NCI-H2081 treated with DMSO at 0.1 percent for 48 hours (cell line): ENCODE data around the gene TEX9.
"Not testable (repeated sequence)": the region's sequence is repeated elsewhere in the genome, so short reads cannot be mapped to it uniquely, and the experiment has no call there.

Source experiments
- DNase-seq: peaks from one replicate; lab custom pipeline; 2025; lab: John Stamatoyannopoulos, UW

TEX9 gene

GRCh38 chr15:56366211-56366610 lies 985 bp downstream of the TEX9 start:
- DNase-seq: no peak

- no peak for DNase-seq
Observed at GRCh38 chr15:56367156-56367555, 1.9 kb downstream of the TEX9 start.

- no peak for DNase-seq
Observed at GRCh38 chr15:56369234-56369633, 4.0 kb downstream of the TEX9 start.

GRCh38 chr15:56371495-56372147 lies 6.4 kb downstream of the TEX9 start:
- DNase-seq: no peak

GRCh38 chr15:56374693-56375092 lies 9.5 kb downstream of the TEX9 start:
- not testable (repeated sequence) for DNase-seq

- DNase-seq: not testable (repeated sequence)
Observed at GRCh38 chr15:56377822-56378221, 12.6 kb downstream of the TEX9 start.

- DNase-seq: no peak
Observed at GRCh38 chr15:56383010-56383409, 17.8 kb downstream of the TEX9 start.

GRCh38 chr15:56385908-56386307 lies 20.7 kb downstream of the TEX9 start:
- DNase-seq: no peak

GRCh38 chr15:56390739-56391267 lies 25.6 kb downstream of the TEX9 start:
- DNase-seq: no peak

- DNase-seq: no peak
Observed at GRCh38 chr15:56393277-56393676, 28.1 kb downstream of the TEX9 start.

GRCh38 chr15:56394909-56395308 lies 29.7 kb downstream of the TEX9 start:
- no peak for DNase-seq

- DNase-seq: not testable (repeated sequence)
Observed at GRCh38 chr15:56397325-56397724, 32.1 kb downstream of the TEX9 start.

- not testable (repeated sequence) for DNase-seq
Observed at GRCh38 chr15:56399209-56399608, 34.0 kb downstream of the TEX9 start.

GRCh38 chr15:56410721-56411120 lies 45.5 kb downstream of the TEX9 start:
- DNase-seq: no peak

GRCh38 chr15:56411122-56411749 lies 46.0 kb downstream of the TEX9 start:
- no peak for DNase-seq

- not testable (repeated sequence) for DNase-seq
Observed at GRCh38 chr15:56413114-56413733, 48.0 kb downstream of the TEX9 start.

- no peak for DNase-seq
Observed at GRCh38 chr15:56425276-56425675, 60.0 kb downstream of the TEX9 start.

GRCh38 chr15:56425976-56426375 lies 60.8 kb downstream of the TEX9 start:
- DNase-seq: no peak

GRCh38 chr15:56428821-56429458 lies 63.7 kb downstream of the TEX9 start:
- DNase-seq: no peak

GRCh38 chr15:56432304-56432703 lies 67.1 kb downstream of the TEX9 start:
- no peak for DNase-seq

- no peak for DNase-seq
Observed at GRCh38 chr15:56440214-56440770, 75.1 kb downstream of the TEX9 start.

GRCh38 chr15:56442354-56442753 lies 77.1 kb downstream of the TEX9 start:
- DNase-seq: no peak
